GM21737 (cell line): ENCODE data around the gene SH3BGRL2.
"Not testable (repeated sequence)": the region's sequence is repeated elsewhere in the genome, so short reads cannot be mapped to it uniquely, and the experiment has no call there.

ENCODE experiments used
- ATAC-seq: cut with Tn5 transposase; IDR thresholded peaks from one replicate; pipeline ENCODE4 v1.9.1; 2021; ENCODE audit warnings: mild to moderate bottlenecking, moderate library complexity; ENCODE audit not compliant: unreplicated experiment

The SH3BGRL2 gene

DNA sequence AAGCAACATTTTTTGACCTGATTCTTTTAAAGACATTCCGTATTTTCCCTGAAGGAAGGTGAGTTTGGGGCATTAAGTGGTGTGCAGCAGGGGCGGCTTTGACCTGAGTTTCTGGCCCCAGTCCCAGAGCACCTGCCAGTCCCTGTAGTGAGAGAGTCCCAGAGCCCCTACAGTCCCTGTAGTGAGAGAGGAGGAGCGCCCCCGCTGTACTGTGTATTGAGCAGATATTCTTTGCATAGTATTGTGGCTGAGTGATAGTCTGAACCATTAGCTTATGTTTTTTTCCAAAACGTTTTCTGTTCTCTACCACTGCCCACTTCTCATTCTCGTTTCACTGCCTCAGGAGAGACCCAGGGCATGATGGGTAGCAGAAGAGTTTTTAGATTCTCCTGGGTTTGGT is 17.2 kb upstream of the SH3BGRL2 start:
- ATAC-seq: no peak

DNA sequence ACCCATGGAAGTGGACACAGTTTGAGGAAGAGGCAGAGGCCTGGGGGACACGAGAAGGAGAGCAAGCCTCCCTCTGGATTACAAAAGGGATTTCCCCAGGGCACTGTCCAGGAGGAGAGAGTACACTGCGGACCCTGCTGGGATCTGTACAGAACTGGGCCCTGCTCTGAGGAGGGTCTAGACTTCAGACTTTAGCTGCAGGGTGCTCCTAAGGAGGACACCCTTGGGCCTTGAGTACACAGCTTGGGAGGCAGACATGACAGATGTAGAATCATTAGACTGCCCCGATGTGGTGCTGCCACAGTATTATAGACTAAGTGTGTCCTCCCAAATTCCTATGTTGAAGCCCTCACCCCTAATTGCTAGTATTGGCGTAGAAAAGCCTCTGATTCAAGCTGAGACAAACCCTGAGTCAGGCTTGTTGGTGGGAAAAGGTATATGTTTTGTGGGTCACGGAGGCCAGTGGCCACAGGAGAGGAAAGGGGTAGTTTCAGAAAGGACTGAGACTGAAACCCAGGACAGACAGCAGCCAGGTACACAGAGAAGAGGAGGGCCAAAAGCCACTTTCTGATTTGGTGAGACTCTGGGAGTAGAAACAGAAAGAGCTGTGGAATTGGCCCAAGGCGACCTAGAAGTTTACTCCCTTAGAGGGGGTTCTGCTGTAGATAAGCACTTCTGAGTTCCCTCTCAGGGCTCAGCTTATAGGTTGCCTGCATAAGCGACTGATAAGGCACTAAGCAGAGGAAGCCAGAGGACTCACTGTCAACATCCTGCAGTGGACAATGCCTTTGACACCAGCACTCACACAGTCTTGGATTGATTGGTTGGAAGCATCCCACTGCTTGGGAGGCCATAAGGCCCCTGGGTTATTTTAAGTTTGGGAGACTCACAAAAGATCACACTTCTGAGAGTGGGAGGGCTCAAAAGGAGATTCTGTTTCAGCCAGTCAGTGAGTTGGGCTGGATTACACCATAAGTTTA is 16.5 kb upstream of the SH3BGRL2 start:
- ATAC-seq: no peak

DNA sequence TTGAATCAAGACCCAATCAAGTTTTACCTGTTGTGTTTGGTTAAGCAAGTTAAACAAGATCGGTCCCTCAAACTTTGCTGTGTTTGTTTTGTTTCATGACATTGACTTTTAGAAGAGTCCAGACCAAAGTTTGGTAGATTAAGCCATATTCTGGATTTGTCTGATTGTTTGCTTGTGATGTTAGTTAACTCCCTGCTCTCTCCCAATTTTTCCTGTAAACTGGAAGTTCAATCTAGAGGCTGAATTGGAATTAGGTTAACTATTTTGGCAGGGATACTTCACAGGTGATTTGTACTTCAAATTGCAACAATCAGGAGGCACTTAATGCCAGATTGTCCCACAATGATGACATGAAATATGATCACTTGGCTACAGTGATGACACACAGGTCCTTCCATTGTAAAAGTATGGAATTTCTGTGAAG is 13.6 kb upstream of the SH3BGRL2 start:
- no peak for ATAC-seq

DNA sequence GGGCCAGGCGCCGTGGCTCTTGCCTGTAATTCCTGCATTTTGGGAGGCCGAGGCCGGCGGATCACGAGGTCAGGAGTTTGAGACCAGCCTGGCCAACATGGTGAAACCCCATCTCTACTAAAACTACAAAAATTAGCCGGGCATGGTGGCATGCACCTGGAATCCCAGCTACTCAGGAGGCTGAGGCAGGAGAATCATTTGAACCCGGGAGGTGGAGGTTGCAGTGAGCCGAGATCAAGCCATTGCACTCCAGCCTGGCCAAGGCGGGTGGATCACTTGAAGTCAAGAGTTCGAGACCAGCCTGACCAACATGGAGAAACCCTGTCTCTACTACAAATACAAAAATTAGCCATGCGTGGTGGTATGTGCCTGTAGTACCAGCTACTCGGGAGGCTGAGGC is 12.7 kb upstream of the SH3BGRL2 start:
- ATAC-seq: not testable (repeated sequence)

DNA sequence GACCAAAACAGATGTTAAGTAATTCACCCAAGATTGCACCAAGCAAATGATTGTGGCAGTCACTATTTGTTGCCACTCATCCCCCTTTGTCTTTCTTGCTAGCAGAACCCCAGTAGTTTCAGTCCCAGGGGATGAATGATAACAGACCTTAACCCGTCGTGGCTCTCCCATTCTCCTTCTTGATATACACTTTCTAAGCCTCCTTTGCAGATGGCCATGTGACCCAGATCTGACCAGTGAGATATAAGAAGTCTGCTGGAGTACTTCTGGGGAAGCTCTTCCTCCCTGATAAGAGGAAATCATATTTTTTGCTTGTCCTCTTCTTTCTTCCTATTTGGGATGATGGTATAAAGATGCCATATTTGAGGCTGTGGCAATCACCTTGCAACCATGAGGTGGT is 9.6 kb upstream of the SH3BGRL2 start:
- ATAC-seq: no peak

DNA sequence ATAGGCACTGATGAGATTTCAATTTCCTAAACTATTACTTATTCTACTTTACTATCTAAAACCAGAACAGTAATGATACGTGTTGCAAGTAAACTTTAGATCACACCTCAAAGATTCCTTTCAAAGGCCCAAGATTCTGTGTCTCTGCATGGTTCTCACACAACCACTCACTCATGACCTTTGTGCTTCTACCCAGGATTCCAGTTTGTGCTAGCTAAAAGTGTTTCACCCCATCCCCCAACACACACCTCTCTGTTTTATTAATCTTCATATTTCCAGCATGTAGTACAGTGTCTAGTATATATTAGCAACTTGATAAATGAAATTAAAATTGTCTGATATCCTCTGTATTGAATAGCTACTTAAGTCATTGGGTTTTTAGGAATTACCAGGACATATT is 8.8 kb upstream of the SH3BGRL2 start:
- ATAC-seq: no peak

DNA sequence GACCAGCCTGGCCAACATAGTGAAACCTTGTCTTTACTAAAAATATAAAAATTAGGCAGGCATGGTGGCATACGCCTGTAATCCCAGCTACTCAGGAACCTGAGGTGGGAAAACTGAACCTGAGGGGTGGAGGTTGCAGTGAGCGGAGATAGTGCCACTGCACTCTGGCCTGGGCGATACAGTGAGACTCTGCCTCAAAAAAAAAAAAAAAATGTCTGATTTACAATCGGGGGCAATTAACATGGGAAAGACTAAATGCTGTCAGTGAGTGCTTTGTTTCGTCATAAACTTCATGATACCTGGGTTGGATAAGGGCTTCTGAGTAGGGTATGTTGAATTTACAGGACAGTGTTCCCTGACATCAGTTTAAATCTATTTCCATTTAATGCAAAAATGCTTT is 8.0 kb upstream of the SH3BGRL2 start:
- ATAC-seq: no peak

DNA sequence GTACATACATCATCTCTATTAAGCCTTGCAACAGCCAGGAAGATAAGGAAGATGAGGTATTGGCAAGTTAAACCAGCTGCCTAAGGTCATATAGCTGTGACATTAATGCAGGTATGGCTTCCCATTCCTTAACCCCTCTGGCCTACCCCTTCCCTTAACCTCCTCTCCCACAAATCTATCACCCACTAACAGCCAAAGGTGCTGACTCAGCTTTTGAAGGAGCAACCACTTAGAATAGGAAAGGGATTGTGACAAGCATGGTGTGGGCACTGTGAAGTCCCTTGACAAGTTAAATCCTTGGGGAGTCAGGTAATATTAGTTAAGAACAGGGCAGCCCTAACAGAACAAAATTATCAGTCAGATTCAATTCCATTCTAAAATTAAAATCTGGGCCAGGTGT is 5.4 kb upstream of the SH3BGRL2 start:
- no peak for ATAC-seq

DNA sequence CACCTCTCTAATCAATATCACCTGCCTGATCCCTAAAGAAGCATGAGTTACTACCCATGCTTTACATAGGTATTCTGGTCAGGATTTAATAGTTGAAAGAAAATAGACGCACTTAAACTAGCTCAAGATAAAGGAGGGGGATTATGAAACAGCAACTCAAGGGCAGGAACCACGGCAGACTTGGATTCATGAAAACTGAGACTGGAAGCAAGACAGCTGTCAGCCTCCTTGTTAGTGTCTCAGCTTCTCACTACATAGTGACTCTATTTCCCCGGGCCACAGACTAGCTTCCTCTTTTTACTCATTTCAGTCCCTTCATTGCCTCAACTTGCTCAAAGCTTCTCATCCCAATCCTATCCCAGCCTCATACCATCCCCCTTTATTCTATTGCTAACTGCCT is 4.3 kb upstream of the SH3BGRL2 start:
- no peak for ATAC-seq

DNA sequence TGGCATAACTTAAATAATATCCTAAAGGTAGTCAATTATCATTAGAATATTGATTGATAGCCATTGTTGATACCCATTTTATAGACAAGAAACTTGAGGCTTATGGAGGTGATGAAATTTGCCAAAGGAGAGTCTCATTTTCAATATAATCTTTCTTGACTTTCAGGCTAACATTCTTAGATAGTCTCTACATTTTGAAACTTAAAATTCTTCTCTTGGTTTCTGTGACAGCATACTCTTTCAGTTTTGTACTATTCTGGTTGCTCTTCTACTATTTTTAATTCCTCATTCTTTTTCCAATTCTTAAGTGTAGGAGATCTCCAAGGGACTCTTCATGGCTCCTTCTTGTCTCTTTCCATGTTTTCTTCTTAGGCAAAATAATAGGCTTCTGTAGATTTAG is 3.7 kb upstream of the SH3BGRL2 start:
- ATAC-seq: no peak

DNA sequence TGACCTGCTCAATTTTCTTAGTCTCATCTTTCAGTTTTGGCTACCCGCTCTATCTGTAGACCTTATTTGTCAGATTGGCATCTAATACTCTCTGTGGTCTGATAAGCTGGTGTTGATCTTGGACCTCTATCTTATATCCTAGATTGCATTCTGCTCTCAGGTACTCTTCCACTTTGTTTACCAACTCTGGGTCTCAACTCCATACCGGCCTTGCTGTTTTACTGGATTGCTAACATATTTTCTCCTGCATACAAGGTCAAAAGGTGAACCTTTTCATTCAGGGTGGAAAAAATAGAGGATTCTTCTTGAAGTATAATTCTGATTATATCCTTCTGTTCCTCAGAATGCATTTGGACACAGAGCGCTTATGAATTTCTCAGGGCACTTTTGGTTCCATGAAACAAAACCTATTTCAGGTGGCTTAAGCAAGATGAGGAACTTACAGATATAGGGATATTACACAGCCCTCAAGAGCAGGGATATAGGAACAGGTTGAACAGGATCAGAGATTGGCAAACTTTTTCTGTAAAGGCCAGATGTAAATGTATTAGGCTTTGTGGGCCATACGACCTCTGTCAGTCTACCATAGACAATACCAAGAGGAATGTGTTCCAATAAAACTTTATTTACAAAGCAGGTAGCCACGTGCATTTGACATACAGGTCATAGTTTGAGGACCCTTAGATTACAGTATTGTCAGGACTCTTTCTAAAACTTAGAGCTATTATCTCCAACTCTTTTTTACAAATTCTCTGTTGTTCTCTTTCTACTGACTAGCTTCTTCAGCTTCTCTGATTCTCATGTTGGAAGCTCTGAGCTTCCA is 2.5 kb upstream of the SH3BGRL2 start:
- ATAC-seq: no peak

DNA sequence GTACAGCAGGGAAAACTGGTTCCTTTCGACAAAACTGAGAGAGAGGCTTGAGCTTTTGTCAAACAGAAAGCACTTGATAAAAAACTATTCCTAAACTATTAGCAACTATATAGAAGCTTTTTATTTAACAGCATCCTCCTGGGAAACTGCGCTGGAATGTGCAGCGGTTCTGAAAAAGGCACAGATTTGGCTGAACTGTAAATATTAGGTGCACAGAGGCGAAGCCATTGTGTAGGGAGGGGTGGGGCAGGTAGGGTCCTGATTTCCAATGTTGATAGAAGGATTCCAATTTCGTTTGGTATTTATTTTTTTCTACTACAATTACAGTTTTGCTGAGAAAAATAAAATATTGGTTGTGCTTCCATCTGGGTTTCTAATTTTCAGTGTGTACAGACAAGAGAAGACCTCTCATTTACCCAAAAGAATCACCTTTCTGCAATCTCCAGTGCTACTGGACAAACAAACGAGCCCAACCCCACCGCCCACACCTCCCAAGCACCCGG is 698 bp upstream of the SH3BGRL2 start:
- ATAC-seq: no peak

DNA sequence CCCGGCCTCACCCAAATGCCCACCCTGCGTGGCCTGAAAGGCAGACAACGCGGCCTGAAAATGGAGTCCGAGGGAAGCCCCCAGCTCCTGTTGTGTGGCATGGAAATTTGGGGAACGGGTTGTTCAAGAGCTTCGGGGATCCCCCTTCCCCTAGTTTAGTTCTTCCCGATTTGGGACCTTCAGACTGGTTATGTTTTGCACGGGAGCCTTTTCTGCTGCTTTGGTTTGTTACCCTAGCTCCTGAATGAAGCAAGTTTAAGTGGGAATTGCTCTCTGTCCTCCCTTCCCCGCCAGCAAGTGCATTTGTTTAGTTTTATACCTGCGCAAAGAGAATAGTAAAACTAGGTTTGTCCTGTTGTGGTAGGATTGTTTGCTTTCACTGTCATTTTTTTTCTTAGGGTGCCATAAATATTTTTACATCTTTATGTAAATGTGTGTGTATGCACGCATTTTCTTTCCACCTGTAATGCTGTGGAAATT is 604 bp downstream of the SH3BGRL2 start:
- ATAC-seq: no peak

DNA sequence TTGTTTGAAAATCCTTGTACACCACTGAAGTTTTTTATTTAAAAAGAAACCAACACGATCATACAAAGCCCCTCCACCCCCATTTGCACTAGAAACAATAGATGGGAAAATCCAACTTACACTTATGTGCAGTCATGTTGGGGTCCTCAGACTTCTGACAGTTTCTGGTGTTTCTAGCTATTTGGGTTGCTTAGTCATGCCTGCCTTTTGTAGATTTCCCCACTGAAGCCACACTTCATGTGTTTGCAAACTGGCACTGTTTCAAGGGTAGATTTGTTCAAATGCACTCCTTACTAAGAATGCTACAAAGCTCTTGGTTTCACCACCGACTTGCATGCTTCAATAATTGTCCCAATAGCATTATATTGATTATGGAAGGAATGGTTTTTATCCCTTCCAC is 1.5 kb downstream of the SH3BGRL2 start:
- no peak for ATAC-seq

DNA sequence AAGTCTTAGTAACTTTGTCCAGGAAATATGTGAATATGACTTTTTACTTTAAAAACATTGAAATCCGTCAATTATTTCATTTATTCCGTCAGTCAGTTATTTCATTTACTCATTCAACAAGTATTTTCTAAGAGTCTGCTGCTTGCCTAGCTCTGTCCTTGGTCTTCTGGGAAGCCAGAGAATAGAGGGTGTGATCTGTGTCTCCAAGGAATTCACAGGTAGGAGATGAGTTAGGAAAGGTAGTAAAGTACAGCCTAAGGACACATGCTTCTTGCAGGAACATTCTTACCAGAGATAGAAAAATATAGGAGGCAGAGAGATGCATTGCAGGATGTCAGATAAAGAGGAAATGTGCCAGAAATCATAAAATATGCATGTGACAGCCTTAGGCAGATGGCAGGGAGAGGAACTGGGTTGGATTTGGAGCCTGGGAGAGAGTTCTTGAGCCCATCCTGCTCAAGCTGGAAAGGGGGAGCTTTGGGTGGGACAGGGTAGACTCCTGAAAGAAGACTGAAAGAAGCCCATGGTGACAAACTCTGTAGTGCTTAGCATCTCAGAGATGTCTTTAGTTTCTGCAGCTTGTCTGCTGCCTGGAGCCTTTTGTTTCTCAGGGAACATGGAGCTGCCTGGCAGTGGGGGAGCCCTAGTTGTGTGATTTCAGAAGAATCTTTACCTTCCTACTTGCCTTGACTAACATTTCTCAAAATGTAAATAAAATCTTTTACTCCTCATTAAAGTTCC is 3.5 kb downstream of the SH3BGRL2 start:
- no peak for ATAC-seq

DNA sequence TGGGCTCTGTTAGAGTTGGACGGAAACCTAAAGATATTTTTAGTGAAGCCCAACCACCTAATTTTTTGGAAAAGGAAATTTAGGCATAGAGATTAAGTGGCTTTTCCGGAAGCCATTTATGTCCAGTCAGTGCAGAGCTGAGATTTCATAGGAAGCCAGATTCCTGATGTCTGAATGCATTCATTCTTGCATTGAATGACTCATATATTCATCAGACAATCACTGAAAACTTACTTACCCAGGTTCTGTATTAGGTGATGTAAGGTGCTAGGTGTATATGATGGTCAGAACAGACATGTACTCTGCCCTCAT is 4.1 kb downstream of the SH3BGRL2 start:
- no peak for ATAC-seq

DNA sequence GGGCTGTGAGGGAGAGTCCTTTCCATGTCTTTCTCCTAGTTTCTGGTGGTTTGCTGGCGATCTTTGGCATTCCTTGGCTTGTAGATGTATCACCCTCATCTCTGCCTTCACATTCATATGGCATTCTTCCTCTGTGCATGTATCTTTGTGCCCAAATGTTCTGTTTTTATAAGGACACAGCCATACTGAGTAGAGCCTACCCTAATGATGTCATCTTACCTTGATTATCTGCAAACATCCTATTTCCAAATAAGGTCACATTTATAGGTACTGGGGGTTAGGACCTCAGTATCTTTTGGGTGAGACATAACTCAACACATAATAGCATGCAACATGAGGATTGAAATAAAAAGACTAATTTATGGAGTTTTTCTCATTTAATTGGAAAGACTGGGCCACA is 5.5 kb downstream of the SH3BGRL2 start:
- ATAC-seq: no peak

DNA sequence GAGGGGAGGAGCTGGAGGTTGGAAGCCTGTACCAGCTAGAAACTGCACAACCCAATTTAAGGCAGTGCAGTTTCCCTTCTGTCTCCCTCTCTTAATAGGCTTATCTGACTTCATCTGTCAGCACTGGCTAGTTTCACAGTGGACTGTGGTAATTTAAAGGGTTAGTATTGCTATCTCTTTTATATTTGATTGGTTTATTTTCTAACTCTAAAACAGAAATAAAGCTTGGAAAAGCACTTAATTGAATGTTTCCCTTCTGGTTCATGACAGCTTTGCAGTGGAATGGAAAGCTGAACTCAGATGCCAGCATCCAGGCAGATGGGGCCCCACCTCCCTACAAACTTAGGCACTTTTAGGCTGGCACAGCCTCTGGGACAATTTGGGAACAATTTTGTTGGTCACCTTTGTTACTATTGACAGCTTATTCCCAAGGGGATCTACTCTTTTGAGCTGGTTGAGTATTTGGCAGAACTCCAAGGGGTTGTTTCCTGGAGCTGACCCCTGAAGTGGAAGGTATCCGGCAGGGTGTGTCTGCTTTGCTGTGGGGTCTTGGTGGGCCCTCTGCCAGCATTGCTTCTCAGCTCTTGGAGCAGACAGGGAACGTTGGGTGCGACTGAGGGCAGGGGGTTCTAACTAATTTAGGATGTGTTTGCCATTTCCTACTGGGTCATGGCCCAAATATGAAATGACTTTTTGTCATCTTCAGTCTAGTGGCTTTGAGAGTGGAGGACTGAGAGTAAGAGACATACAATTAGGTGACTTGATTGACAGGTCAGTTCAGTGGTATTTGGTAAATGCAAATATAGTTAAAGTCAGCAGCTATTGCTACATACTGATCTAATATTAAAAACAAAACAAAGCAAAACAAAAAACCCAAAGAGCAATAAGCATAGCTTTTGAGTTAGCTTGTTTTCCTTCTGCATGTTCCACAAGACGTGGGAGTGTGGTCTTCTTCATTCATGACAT is 9.3 kb downstream of the SH3BGRL2 start:
- no peak for ATAC-seq

DNA sequence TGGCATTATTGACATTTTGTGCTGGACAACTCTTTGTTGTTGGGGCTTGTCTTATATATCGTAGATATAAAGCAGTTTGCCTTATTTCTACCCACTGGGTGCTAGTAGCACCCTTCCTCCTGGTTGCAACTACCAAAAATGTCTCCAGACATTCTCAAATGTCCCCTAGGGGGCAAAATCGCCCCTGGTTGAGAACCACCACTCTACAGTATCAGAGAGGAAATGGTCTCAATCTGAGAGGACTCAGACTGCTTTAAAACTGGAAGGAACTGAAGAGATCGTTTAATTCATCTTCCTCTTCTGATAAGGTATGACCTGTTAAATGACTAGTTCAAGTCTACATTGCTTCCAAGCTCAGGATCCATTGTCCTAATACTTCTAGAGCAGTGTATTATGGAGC is 14.9 kb downstream of the SH3BGRL2 start:
- ATAC-seq: no peak

DNA sequence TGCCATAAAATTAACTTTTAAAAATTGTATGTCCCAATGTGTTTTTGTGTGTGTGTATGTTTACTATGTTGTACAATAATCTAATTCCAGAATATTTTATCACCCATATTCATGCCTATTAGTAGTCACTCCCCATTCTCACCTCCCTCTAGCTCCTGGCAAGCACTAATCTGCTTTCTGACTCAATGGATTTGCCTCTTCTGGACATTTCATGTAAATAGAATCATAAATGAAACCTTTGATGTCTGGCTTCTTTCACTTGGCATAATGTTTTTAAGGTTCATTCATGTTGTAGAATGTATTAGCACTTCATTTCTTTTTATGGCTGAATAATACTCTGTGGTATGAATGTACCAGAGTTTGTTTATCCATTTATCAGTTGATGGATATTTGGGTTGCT is 15.4 kb downstream of the SH3BGRL2 start:
- no peak for ATAC-seq
